ENCODE data around the gene SRPK1. TPM values are rescaled to one million over a fixed set of nuclear protein-coding genes. Genes with fewer than 3 reads are reported as not detected.

The SRPK1 gene
- total and polyA plus RNA-seq, 2 of the 13 experiments (the other 11 are each of a cell fraction or from before 2014, with no cell fraction given) = 56.4 to 142 TPM

DNA sequence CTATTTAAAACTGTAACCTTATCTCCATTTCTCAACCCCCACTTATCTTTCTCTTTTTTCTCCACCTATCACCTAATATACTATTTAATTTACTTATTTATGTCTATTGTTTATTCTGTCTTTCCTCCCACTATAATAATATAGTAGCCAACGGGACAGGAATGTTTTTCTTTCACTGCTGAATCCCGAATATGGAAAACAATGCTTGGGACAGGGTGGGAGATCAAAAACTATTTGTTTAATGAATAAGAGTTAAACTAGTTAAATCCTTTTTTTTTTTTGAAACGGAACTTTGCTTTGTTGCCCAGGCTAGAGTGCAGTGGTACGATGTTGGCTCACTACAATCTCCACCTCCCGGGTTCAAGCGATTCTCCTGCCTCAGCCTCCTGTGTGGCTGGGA lies 6.4 kb downstream of the SRPK1 start:
- Histone ChIP-seq H2AFZ (ENCODE audit: low read length) (no peak overlapping the region), H3K9me3 (ENCODE audit: low read length) (peaks cover 17% of the 10 kb centered on the region), H3K36me3 (replicated peaks in 1 of 2; ENCODE audit: control insufficient read depth in 1 of 2, insufficient read depth in 2 of 2, low read length in 2 of 2) (peaks cover 18 to 61% of the 10 kb centered on the region in 2 experiments), H3K4me2 (ENCODE audit: low read depth, low read length) (no peak overlapping the region), H3K4me3 (replicated peaks in 1 of 3; ENCODE audit: insufficient read depth in 1 of 3, low read depth in 2 of 3, low read length in 3 of 3) (no peak overlapping the region), H3K27ac (ENCODE audit: extremely low read length, insufficient read depth, low read length) (no peak overlapping the region), H3K27me3 (ENCODE audit: control insufficient read depth in 1 of 2, insufficient read depth in 2 of 2, low read length in 2 of 2) (no peaks in the 10 kb centered on the region; a peak in 1 of 5 replicates), H3K9ac (ENCODE audit: insufficient read depth, low read depth, low read length) (no peak overlapping the region), H4K20me1 (ENCODE audit: insufficient read depth, low read length) (peaks cover 32% of the 10 kb centered on the region), H3K79me2 (ENCODE audit: insufficient read depth, low read length) (peaks cover 90% of the 10 kb centered on the region), H3K4me1 (ENCODE audit: insufficient read depth, low read length) (peaks cover 28% of the 10 kb centered on the region)
- in situ Hi-C loops (cut with HindIII; ENCODE audit: extremely low pct_ligation_motif_present, low pct_unique_long_range_greater_than_20kb) (no loop called here), intact Hi-C loops (cut with micrococcal nuclease; ENCODE audit: unreplicated experiment) (no loop called here)
- BruUV-seq (replicated peaks) = no TSS peak
- DNase-seq (ENCODE audit: low spot score) (no peak), FAIRE-seq (no peak), ATAC-seq (no peak)
- TF ChIP-seq RBFOX2 (IDR thresholded peaks at IDR 0.05; ENCODE audit: low read depth, low read length) = 0 out of 2 replicates have a peak, but pooled peaks have one; percentile 7
- TF ChIP-seq, protein P1, sequence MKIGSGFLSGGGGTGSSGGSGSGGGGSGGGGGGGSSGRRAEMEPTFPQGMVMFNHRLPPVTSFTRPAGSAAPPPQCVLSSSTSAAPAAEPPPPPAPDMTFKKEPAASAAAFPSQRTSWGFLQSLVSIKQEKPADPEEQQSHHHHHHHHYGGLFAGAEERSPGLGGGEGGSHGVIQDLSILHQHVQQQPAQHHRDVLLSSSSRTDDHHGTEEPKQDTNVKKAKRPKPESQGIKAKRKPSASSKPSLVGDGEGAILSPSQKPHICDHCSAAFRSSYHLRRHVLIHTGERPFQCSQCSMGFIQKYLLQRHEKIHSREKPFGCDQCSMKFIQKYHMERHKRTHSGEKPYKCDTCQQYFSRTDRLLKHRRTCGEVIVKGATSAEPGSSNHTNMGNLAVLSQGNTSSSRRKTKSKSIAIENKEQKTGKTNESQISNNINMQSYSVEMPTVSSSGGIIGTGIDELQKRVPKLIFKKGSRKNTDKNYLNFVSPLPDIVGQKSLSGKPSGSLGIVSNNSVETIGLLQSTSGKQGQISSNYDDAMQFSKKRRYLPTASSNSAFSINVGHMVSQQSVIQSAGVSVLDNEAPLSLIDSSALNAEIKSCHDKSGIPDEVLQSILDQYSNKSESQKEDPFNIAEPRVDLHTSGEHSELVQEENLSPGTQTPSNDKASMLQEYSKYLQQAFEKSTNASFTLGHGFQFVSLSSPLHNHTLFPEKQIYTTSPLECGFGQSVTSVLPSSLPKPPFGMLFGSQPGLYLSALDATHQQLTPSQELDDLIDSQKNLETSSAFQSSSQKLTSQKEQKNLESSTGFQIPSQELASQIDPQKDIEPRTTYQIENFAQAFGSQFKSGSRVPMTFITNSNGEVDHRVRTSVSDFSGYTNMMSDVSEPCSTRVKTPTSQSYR (CRISPR knock-in tag; IDR thresholded peaks at IDR 0.05; ENCODE audit: borderline replicate concordance) = no peak
- no peak for TF ChIP-seq TAF1 (CRISPR knock-in tag; IDR thresholded peaks at IDR 0.05)
- POLR2A ChIA-PET = no interaction called here
- WGBS (ENCODE audit: low lambda C conversion rate) = 94% methylated on average over 6 of the region's 6 CpGs
- CTCF ChIA-PET (ENCODE audit: low intra/inter-chr PET ratio, low total read pairs) = no interaction called here

DNA sequence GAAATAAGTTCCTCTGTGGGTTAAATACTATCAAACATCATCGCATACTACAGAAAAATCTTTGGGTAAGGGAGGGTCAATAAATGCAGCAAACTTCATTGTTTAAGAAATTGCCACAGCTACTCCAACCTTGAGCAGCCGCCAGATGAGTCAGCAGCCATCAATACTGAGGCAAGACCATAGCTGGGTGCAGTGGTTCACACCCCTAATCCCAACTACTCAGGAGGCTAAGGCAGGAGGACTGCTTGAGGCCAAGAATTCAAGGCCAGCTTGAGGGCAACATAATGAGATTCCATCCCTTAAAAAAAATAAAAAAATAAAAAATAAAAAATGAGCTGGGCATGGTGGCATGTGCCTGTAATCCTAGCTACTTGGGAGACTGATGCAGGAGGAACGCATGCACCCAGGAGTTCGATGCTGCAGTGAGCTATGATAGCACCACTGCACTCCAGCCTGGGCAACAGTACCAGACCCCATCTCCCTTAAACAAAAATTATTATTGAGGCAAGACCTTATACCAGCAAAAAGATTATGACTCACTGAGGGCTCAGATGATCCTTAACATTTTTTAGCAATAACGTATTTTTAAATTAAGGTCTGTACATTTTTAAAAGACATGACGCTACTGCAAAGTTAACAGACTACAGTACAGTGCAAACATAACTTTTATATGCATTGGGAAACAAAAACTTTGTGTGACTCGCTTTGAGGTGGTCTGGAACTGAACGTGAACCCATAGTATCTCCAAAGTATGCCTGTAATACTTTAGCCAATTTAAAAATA lies 8.8 kb downstream of the SRPK1 start:
- Histone ChIP-seq H3K4me1 (ENCODE audit: insufficient read depth, low read length) (peaks cover 7% of the 10 kb centered on the region), H3K9me3 (ENCODE audit: low read length) (peaks cover 29% of the 10 kb centered on the region), H3K36me3 (replicated peaks in 1 of 2; ENCODE audit: control insufficient read depth in 1 of 2, insufficient read depth in 2 of 2, low read length in 2 of 2) (peaks cover 21 to 76% of the 10 kb centered on the region in 2 experiments), H3K27ac (ENCODE audit: extremely low read length, insufficient read depth, low read length) (no peak overlapping the region), H3K4me2 (ENCODE audit: low read depth, low read length) (no peak overlapping the region), H4K20me1 (ENCODE audit: insufficient read depth, low read length) (peaks cover 9% of the 10 kb centered on the region), H3K4me3 (replicated peaks in 1 of 3; ENCODE audit: insufficient read depth in 1 of 3, low read depth in 2 of 3, low read length in 3 of 3) (no peak overlapping the region), H3K79me2 (ENCODE audit: insufficient read depth, low read length) (peaks cover 90% of the 10 kb centered on the region), H2AFZ (ENCODE audit: low read length) (no peak overlapping the region), H3K9ac (ENCODE audit: insufficient read depth, low read depth, low read length) (no peak overlapping the region), H3K27me3 (ENCODE audit: control insufficient read depth in 1 of 2, insufficient read depth in 2 of 2, low read length in 2 of 2) (no peaks in the 10 kb centered on the region)
- no TSS peak for BruUV-seq (replicated peaks)
- WGBS (ENCODE audit: low lambda C conversion rate) = 96% methylated on average over 8 of the region's 8 CpGs
- FAIRE-seq (no peak), DNase-seq (ENCODE audit: low spot score) (no peak), ATAC-seq (no peak)
- in situ Hi-C loops (cut with HindIII; ENCODE audit: extremely low pct_ligation_motif_present, low pct_unique_long_range_greater_than_20kb) (no loop called here), intact Hi-C loops (cut with micrococcal nuclease; ENCODE audit: unreplicated experiment) (no loop called here)
- CTCF ChIA-PET (ENCODE audit: low intra/inter-chr PET ratio, low total read pairs) = no interaction called here
- POLR2A ChIA-PET = interaction anchor here (1.7 kb wide), 1 partner anchor 9 kb away, joined by 7 read pairs; no protein-coding TSS in a partner anchor
- TF ChIP-seq, protein P2, sequence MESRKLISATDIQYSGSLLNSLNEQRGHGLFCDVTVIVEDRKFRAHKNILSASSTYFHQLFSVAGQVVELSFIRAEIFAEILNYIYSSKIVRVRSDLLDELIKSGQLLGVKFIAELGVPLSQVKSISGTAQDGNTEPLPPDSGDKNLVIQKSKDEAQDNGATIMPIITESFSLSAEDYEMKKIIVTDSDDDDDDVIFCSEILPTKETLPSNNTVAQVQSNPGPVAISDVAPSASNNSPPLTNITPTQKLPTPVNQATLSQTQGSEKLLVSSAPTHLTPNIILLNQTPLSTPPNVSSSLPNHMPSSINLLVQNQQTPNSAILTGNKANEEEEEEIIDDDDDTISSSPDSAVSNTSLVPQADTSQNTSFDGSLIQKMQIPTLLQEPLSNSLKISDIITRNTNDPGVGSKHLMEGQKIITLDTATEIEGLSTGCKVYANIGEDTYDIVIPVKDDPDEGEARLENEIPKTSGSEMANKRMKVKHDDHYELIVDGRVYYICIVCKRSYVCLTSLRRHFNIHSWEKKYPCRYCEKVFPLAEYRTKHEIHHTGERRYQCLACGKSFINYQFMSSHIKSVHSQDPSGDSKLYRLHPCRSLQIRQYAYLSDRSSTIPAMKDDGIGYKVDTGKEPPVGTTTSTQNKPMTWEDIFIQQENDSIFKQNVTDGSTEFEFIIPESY (CRISPR knock-in tag; IDR thresholded peaks at IDR 0.05) = peak; percentile 88; the same call in 1 of the 2 replicates
- TF ChIP-seq SETDB1 (CRISPR knock-in tag; IDR thresholded peaks at IDR 0.05; ENCODE audit: borderline replicate concordance) = no peak
- TF ChIP-seq, protein P3, sequence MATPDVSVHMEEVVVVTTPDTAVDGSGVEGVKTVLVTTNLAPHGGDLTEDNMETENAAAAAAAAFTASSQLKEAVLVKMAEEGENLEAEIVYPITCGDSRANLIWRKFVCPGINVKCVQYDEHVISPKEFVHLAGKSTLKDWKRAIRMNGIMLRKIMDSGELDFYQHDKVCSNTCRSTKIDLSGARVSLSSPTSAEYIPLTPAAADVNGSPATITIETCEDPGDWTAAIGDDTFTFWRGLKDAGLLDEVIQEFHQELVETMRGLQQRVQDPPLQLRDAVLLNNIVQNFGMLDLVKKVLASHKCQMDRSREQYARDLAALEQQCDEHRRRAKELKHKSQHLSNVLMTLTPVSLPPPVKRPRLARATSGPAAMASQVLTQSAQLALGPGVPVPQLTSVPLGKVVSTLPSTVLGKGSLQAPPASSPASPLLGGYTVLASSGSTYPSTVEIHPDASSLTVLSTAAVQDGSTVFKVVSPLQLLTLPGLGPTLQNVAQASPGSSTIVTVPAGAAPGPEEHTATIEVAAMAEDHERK (CRISPR knock-in tag; IDR thresholded peaks at IDR 0.05; ENCODE audit: low read depth) = no peak
- peak; percentile 69 for TF ChIP-seq FOSL2 (CRISPR knock-in tag; IDR thresholded peaks at IDR 0.05)
- TF ChIP-seq, protein P4, sequence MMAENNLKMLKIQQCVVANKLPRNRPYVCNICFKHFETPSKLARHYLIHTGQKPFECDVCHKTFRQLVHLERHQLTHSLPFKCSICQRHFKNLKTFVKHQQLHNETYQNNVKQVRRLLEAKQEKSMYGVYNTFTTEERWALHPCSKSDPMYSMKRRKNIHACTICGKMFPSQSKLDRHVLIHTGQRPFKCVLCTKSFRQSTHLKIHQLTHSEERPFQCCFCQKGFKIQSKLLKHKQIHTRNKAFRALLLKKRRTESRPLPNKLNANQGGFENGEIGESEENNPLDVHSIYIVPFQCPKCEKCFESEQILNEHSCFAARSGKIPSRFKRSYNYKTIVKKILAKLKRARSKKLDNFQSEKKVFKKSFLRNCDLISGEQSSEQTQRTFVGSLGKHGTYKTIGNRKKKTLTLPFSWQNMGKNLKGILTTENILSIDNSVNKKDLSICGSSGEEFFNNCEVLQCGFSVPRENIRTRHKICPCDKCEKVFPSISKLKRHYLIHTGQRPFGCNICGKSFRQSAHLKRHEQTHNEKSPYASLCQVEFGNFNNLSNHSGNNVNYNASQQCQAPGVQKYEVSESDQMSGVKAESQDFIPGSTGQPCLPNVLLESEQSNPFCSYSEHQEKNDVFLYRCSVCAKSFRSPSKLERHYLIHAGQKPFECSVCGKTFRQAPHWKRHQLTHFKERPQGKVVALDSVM (CRISPR knock-in tag; IDR thresholded peaks at IDR 0.05) = peak; percentile 63

Measured in HepG2 (cell line).